ENCODE results near the gene DPEP1.

GRCh38 chr16:89588413-89589109 is 24.9 kb upstream of the DPEP1 start:
- TF ChIP-seq CTCF (IDR thresholded peaks at IDR 0.05) (no peak), POLR2A (IDR thresholded peaks at IDR 0.05) (no peak), EP300 (IDR thresholded peaks at IDR 0.05) (no peak)
